K562 (cell line): Measurements from ENCODE around the gene UBQLN2. TPM values are rescaled to one million over a fixed set of nuclear protein-coding genes. Genes with fewer than 3 reads are reported as not detected.

Experiments used
- ATAC-seq: fragments of 200-7000 bp; cut with Tn5 transposase; 3 replicates; pipeline ENCODE4 v1.9.1; 2020; ENCODE audit warnings: moderate library complexity
- BruUV-seq: library from RNA; stranded (reverse); fragments of 400-500 nt; replicated peaks from 2 replicates; lab custom pipeline; 2021; lab: Mats Ljungman, UMichigan
- CTCF ChIA-PET: fragments of 300-600 bp; formaldehyde crosslinking; extraction: SDS; loops from one replicate; lab custom pipeline; 2021; ENCODE audit warnings: low intra/inter-chr PET ratio; lab: Yijun Ruan, JAX
- POLR2A ChIA-PET: fragments of 300-600, 350-650 bp; sonication (Branson Sonifier 250); formaldehyde crosslinking; extraction: SDS; loops from one replicate; lab custom pipeline; 2021; ENCODE audit warnings: antibody characterized with exemption, inconsistent platforms; lab: Yijun Ruan, JAX
- DNase-seq, 4 experiments: peaks; one replicate each; pipeline versions ENCODE4 v3.0.0 to v3.0.0-alpha.2; 2011 to 2018; ENCODE audit warnings: low spot score in 3 of 4, mixed read lengths in 3 of 4; ENCODE audit errors: extremely low read depth in 1 of 4
- FAIRE-seq: peaks from 2 replicates; lab custom pipeline; 2011; peaks lifted over from hg19 to GRCh38; lab: Jason Lieb, UNC
- H2AFZ ChIP-seq: 2 replicates; pipeline ENCODE4 v1.6.0; 2011; ENCODE audit warnings: low read depth, low read length, control low read depth, inconsistent platforms
- H3K27ac ChIP-seq: fragments of 200-600 bp; 3 replicates; pipeline ENCODE4 v1.8.0; 2011; ENCODE audit warnings: low read depth, mild to moderate bottlenecking, control low read depth, inconsistent platforms, low read length, moderate library complexity, mixed read lengths; ENCODE audit errors: extremely low read depth
- H3K27me3 ChIP-seq, 2 experiments: fragments of 300-600 bp in 1 of 2; 2 replicates in 1 of 2; 3 replicates in 1 of 2; pipeline versions ENCODE4 v1.6.0 to v1.8.0; 2011; ENCODE audit warnings: inconsistent platforms in 2 of 2, low read length in 2 of 2, mild to moderate bottlenecking in 1 of 2, mixed read lengths in 1 of 2, moderate library complexity in 1 of 2; ENCODE audit not compliant: control insufficient read depth in 2 of 2, insufficient read depth in 2 of 2
- H3K36me3 ChIP-seq: fragments of 300-600 bp; 3 replicates; pipeline ENCODE4 v1.8.0; 2011; ENCODE audit warnings: mild to moderate bottlenecking, low read length, inconsistent platforms; ENCODE audit not compliant: control insufficient read depth, insufficient read depth
- H3K4me1 ChIP-seq, 2 experiments: fragments of 200-600 bp in 1 of 2; replicated peaks in 1 of 2; 2 replicates in 1 of 2; 3 replicates in 1 of 2; pipeline versions ENCODE4 v1.5.1 to v1.8.0; 2011; ENCODE audit warnings: inconsistent platforms in 2 of 2, low read length in 2 of 2, mild to moderate bottlenecking in 1 of 2, mixed read lengths in 1 of 2, moderate library complexity in 1 of 2; ENCODE audit not compliant: control insufficient read depth in 2 of 2, insufficient read depth in 2 of 2
- H3K4me2 ChIP-seq: 2 replicates; pipeline ENCODE4 v1.6.1; 2011; ENCODE audit warnings: low read length, control low read depth, inconsistent platforms, mixed read lengths; ENCODE audit not compliant: insufficient read depth
- H3K4me3 ChIP-seq: fragments of 200-600 bp; sonication (generic), shearing (Covaris generic); 2 replicates; pipeline ENCODE4 v1.5.1; 2016; ENCODE audit warnings: control low read depth, inconsistent platforms
- H3K79me2 ChIP-seq: fragments of 200-600 bp; 3 replicates; pipeline ENCODE4 v1.8.0; 2011; ENCODE audit warnings: low read length, inconsistent platforms; ENCODE audit not compliant: control insufficient read depth, insufficient read depth
- H3K9ac ChIP-seq, 2 experiments: 2 replicates each; pipeline versions ENCODE4 v1.6.0 to v1.6.1; 2011; ENCODE audit warnings: low read depth in 2 of 2, low read length in 2 of 2, control low read depth in 1 of 2, inconsistent platforms in 1 of 2, mild to moderate bottlenecking in 1 of 2, mixed read lengths in 1 of 2; ENCODE audit not compliant: insufficient read depth in 1 of 2
- H3K9me1 ChIP-seq: one replicate; pipeline ENCODE4 v1.6.0; 2011; ENCODE audit warnings: inconsistent platforms, mild to moderate bottlenecking, low read length, moderate library complexity; ENCODE audit not compliant: control insufficient read depth, insufficient read depth
- H3K9me3 ChIP-seq: replicated peaks from 2 replicates; pipeline ENCODE4 v1.5.1; 2011; ENCODE audit warnings: low read depth, low read length, inconsistent platforms; ENCODE audit not compliant: control insufficient read depth, insufficient read depth
- H4K20me1 ChIP-seq: replicated peaks from 2 replicates; pipeline ENCODE4 v1.6.1; 2011; ENCODE audit warnings: low read length, inconsistent platforms, mixed read lengths; ENCODE audit not compliant: control insufficient read depth, insufficient read depth
- ELF1 ChIP-seq: fragments of 200-800 bp; sonication (Bioruptor generic); IDR thresholded peaks from 2 replicates; pipeline ENCODE4 v1.6.1; 2016; ENCODE audit warnings: missing genetic modification characterization, missing compliant biosample characterization
- PRMT5 ChIP-seq: sonication (generic); formaldehyde crosslinking; IDR thresholded peaks from 2 replicates; pipeline ENCODE4 v1.5.0; 2020; ENCODE audit warnings: missing genetic modification reagents
- SAP30 ChIP-seq: fragments of 200-600 bp; sonication (generic); IDR thresholded peaks from 2 replicates; pipeline ENCODE4 v1.6.1; 2012; ENCODE audit warnings: borderline replicate concordance, low read depth, mild to moderate bottlenecking, moderate library complexity, low read length, control low read depth, inconsistent platforms; ENCODE audit not compliant: insufficient read depth, poor library complexity, severe bottlenecking
- SMC3 ChIP-seq: conservative IDR thresholded peaks from 2 replicates; pipeline ENCODE4 v1.6.1; 2011; ENCODE audit warnings: low read depth, low read length, improper control_type of control experiment; ENCODE audit not compliant: insufficient read depth
- TCF3 ChIP-seq: sonication (generic); formaldehyde crosslinking; IDR thresholded peaks from 2 replicates; pipeline ENCODE4 v1.4.0; 2020; ENCODE audit warnings: mild to moderate bottlenecking, missing genetic modification reagents
- ZNF140 ChIP-seq: fragments of 250-450 bp; sonication (Bioruptor Pico); IDR thresholded peaks from 2 replicates; pipeline ENCODE4 v1.8.0; 2021; ENCODE audit warnings: moderate library complexity, mild to moderate bottlenecking, inconsistent platforms
- ZNF239 ChIP-seq: fragments of 250-450 bp; sonication (Bioruptor Pico); IDR thresholded peaks from 2 replicates; pipeline ENCODE4 v1.4.0; 2020; ENCODE audit warnings: mild to moderate bottlenecking
- ZNF407 ChIP-seq: fragments of 450-650 bp; IDR thresholded peaks from 2 replicates; pipeline ENCODE4 v1.6.1; 2016; ENCODE audit warnings: low read depth
- WGBS: fragments of 100-300 bp; shearing (Covaris generic); methylation state at CpG from one replicate; pipeline ENCODE4 v1.1.6; 2016; ENCODE audit warnings: low coverage, mixed read lengths; ENCODE audit not compliant: insufficient coverage; ENCODE audit errors: missing lambda C conversion rate; 5-methylcytosine and 5-hydroxymethylcytosine counted together
- in situ Hi-C: fragments of 300-500 bp; cut with MboI; formaldehyde crosslinking; loops from 4 replicates; pipeline ENCODE4 v1.15.0; 2018; ENCODE audit warnings: inconsistent platforms, mixed read lengths
- intact Hi-C: fragments of 100-400 bp; cut with micrococcal nuclease; formaldehyde crosslinking; loops from 2 replicates; pipeline ENCODE4 v1.14.2; 2022
- polyA plus RNA-seq, 8 experiments: library from polyadenylated mRNA; depleted of rRNA in 4 of 8; stranded (reverse) in 5 of 8; unstranded in 3 of 8; fragments of >200 nt; fragmentation: Nextera tagmentation in 2 of 8; fragmentation: Illumina TruSeq in 1 of 8; extraction: Ambion mirVana in 2 of 8; extraction: Trizol in 1 of 8; gene quantifications; 2 replicates each; pipeline versions ENCODE4 v1.2.1 to v1.2.3, GENCODE V29; 2011 to 2014; ENCODE audit warnings: inconsistent platforms in 1 of 8, missing spikeins in 1 of 8
- total RNA-seq, 7 experiments: library from RNA; depleted of rRNA in 6 of 7; stranded (reverse); fragments of >200 nt in 6 of 7; fragmentation: Illumina TruSeq in 2 of 7; extraction: Trizol in 2 of 7; gene quantifications; 2 replicates each; pipeline versions ENCODE4 v1.2.1 to v1.2.3, GENCODE V29; 2011 to 2021; ENCODE audit warnings: low replicate concordance in 1 of 7

Gene UBQLN2
- total and polyA plus RNA-seq, 9 of the 15 experiments (the other 6 are each of a cell fraction or from before 2014, with no cell fraction given), result 1.5 to 17.9 (median 5.7) TPM

GRCh38 chrX:56572975-56573374 lies 9.5 kb downstream of the UBQLN2 start:
- Histone ChIP-seq H3K9me1 (no peaks in the 10 kb centered on the region), H3K36me3 (peaks cover 7% of the 10 kb centered on the region; the same call in 2 of the 3 replicates), H4K20me1 (no peaks in the 10 kb centered on the region), H3K9ac (no peak overlapping the region), H3K9me3 (no peaks in the 10 kb centered on the region), H3K4me1 (peaks cover 0 to 13% of the 10 kb centered on the region in 2 experiments; a peak in 3 of 5 replicates), H3K4me2 (no peak overlapping the region), H2AFZ (no peak overlapping the region), H3K27ac (no peak overlapping the region), H3K4me3 (no peak overlapping the region), H3K79me2 (peaks cover 9% of the 10 kb centered on the region; the same call in 2 of the 3 replicates), H3K27me3 (no peaks in the 10 kb centered on the region)
- TF ChIP-seq SMC3, result no peak
- no peak for TF ChIP-seq ZNF239 (CRISPR knock-in tag)
- TF ChIP-seq ZNF140 (CRISPR knock-in tag), result no peak
- WGBS, result 53% methylated on average over 4 of the region's 4 CpGs
- intact Hi-C loops (no loop called here), in situ Hi-C loops (no loop called here)
- CTCF ChIA-PET, result no interaction called here
- POLR2A ChIA-PET, result no interaction called here
- DNase-seq (no peak), ATAC-seq (no peak), FAIRE-seq (no peak)
- BruUV-seq, result no TSS peak

- POLR2A ChIA-PET, result interaction anchor here (1.2 kb wide), 1 partner anchor 10 kb away, joined by 3 read pairs; no protein-coding TSS in a partner anchor
- H3K79me2 ChIP-seq, result no peaks in the 10 kb centered on the region
- in situ Hi-C loops, result no loop called here
- TF ChIP-seq ELF1 (tag) (no peak), SAP30 (no peak), PRMT5 (CRISPR knock-in tag) (no peak), ZNF407 (no peak), TCF3 (no peak)
Measured at GRCh38 chrX:56574861-56575260, 11.4 kb downstream of the UBQLN2 start.

More at GRCh38 chrX:56574861-56575260, 11.4 kb downstream of the UBQLN2 start:
- intact Hi-C loops, result no loop called here
- no peak overlapping the region for H3K9ac ChIP-seq
- no peak overlapping the region for H3K27ac ChIP-seq
- H2AFZ ChIP-seq, result no peak overlapping the region
- CTCF ChIA-PET, result no interaction called here
- H3K27me3 ChIP-seq, result no peaks in the 10 kb centered on the region
- WGBS, result 51% methylated on average over 3 of the region's 3 CpGs
- H3K4me2 ChIP-seq, result no peak overlapping the region
- H3K9me3 ChIP-seq, result no peaks in the 10 kb centered on the region
- ATAC-seq (no peak), DNase-seq (no peak), FAIRE-seq (no peak)
- H3K4me1 ChIP-seq, result peaks cover 0 to 3% of the 10 kb centered on the region in 2 experiments; a peak in 2 of 5 replicates
- BruUV-seq, result no TSS peak
- no peaks in the 10 kb centered on the region for H4K20me1 ChIP-seq
- H3K36me3 ChIP-seq, result no peaks in the 10 kb centered on the region; the same call in 2 of the 3 replicates
- H3K4me3 ChIP-seq, result no peak overlapping the region
- H3K9me1 ChIP-seq, result no peaks in the 10 kb centered on the region
